ENCODE data around the gene DLST. TPM values are rescaled to one million over a fixed set of nuclear protein-coding genes. Genes with fewer than 3 reads are reported as not detected.

DLST gene
- polyA plus RNA-seq, 1 experiment, result 150 TPM

GRCh38 chr14:74912801-74913200 lies 31.1 kb downstream of the DLST start:
- H3K27me3 ChIP-seq (ENCODE audit: control insufficient read depth, insufficient read depth, low read length), result no peaks in the 10 kb centered on the region
- ChIA-PET POLR2A (no interaction called here), CTCF (interaction anchor here (4.1 to 4.5 kb wide), 2 partner anchors 52 to 175 kb away, joined by 21 to 39 read pairs; no protein-coding TSS in a partner anchor)
- no peak overlapping the region for H3K4me3 ChIP-seq (ENCODE audit: low read depth, low read length)
- DNase-seq (ENCODE audit: low read depth, low spot score), result no peak
- H3K27ac ChIP-seq (ENCODE audit: low read depth, low read length), result no peak overlapping the region
- H3K9me3 ChIP-seq (ENCODE audit: control insufficient read depth, insufficient read depth, low read length), result no peaks in the 10 kb centered on the region
- TF ChIP-seq CTCF (IDR thresholded peaks at IDR 0.05; ENCODE audit: low read depth, low read length), result no peak

GRCh38 chr14:74913393-74913910 lies 31.7 kb downstream of the DLST start:
- no peak overlapping the region for H3K4me3 ChIP-seq (ENCODE audit: low read depth, low read length)
- H3K27me3 ChIP-seq (ENCODE audit: control insufficient read depth, insufficient read depth, low read length), result no peaks in the 10 kb centered on the region
- no peaks in the 10 kb centered on the region for H3K9me3 ChIP-seq (ENCODE audit: control insufficient read depth, insufficient read depth, low read length)
- ChIA-PET CTCF (interaction anchor here (4.1 to 4.5 kb wide), 2 partner anchors 52 to 175 kb away, joined by 21 to 39 read pairs; no protein-coding TSS in a partner anchor), POLR2A (no interaction called here)
- DNase-seq (ENCODE audit: low read depth, low spot score), result no peak
- TF ChIP-seq CTCF (IDR thresholded peaks at IDR 0.05; ENCODE audit: low read depth, low read length), result no peak
- no peak overlapping the region for H3K27ac ChIP-seq (ENCODE audit: low read depth, low read length)

- DNase-seq (ENCODE audit: low read depth, low spot score), result peak; percentile 46
- Histone ChIP-seq H3K27me3 (ENCODE audit: control insufficient read depth, insufficient read depth, low read length) (no peaks in the 10 kb centered on the region), H3K9me3 (ENCODE audit: control insufficient read depth, insufficient read depth, low read length) (no peaks in the 10 kb centered on the region), H3K27ac (ENCODE audit: low read depth, low read length) (no peak overlapping the region), H3K4me3 (ENCODE audit: low read depth, low read length) (no peak overlapping the region)
- ChIA-PET POLR2A (no interaction called here), CTCF (interaction anchor here (1.6 to 1.7 kb wide), 2 partner anchors 174 to 176 kb away, joined by 4 to 15 read pairs; no protein-coding TSS in a partner anchor)
- peak; percentile 94 for TF ChIP-seq CTCF (IDR thresholded peaks at IDR 0.05; ENCODE audit: low read depth, low read length)
These were observed 32.4 kb downstream of the DLST start for GRCh38 chr14:74913986-74914573.

- POLR2A ChIA-PET, result no interaction called here
- no peak overlapping the region for H3K4me3 ChIP-seq (ENCODE audit: low read depth, low read length)
- H3K27ac ChIP-seq (ENCODE audit: low read depth, low read length), result no peak overlapping the region
- no peaks in the 10 kb centered on the region for H3K9me3 ChIP-seq (ENCODE audit: control insufficient read depth, insufficient read depth, low read length)
- no peaks in the 10 kb centered on the region for H3K27me3 ChIP-seq (ENCODE audit: control insufficient read depth, insufficient read depth, low read length)
- DNase-seq (ENCODE audit: low read depth, low spot score), result no peak
- TF ChIP-seq CTCF (IDR thresholded peaks at IDR 0.05; ENCODE audit: low read depth, low read length), result no peak
- CTCF ChIA-PET, result interaction anchor here (1.2 to 1.7 kb wide), 3 partner anchors 10 to 175 kb away, joined by 4 to 15 read pairs (median 4); no protein-coding TSS in a partner anchor
These were observed 33.7 kb downstream of the DLST start for GRCh38 chr14:74915426-74915825.

- POLR2A ChIA-PET, result no interaction called here
- no peak overlapping the region for H3K4me3 ChIP-seq (ENCODE audit: low read depth, low read length)
- CTCF ChIA-PET, result interaction anchor here (1.2 to 2.5 kb wide), 4 partner anchors 10 to 174 kb away, joined by 4 to 25 read pairs (median 10); no protein-coding TSS in a partner anchor
These were observed 34.1 kb downstream of the DLST start for GRCh38 chr14:74915826-74916225.

More at GRCh38 chr14:74915826-74916225, 34.1 kb downstream of the DLST start:
- Histone ChIP-seq H3K27ac (ENCODE audit: low read depth, low read length) (no peak overlapping the region), H3K9me3 (ENCODE audit: control insufficient read depth, insufficient read depth, low read length) (no peaks in the 10 kb centered on the region), H3K27me3 (ENCODE audit: control insufficient read depth, insufficient read depth, low read length) (no peaks in the 10 kb centered on the region)
- DNase-seq (ENCODE audit: low read depth, low spot score), result no peak
- TF ChIP-seq CTCF (IDR thresholded peaks at IDR 0.05; ENCODE audit: low read depth, low read length), result no peak

All from AG04450 (cell line).